Myocyte (in vitro differentiated cells): ENCODE results near the gene TYMS. TPM values are rescaled to one million over a fixed set of nuclear protein-coding genes. Genes with fewer than 3 reads are reported as not detected.
"Not testable (repeated sequence)": the region's sequence is repeated elsewhere in the genome, so short reads cannot be mapped to it uniquely, and the experiment has no call there.

ENCODE experiments used
- DNase-seq: peaks from one replicate; pipeline ENCODE4 v3.0.0-alpha.2; 2012; ENCODE audit warnings: low read depth
- total RNA-seq: library from RNA; depleted of rRNA; stranded (reverse); fragments of >200 nt; gene quantifications from 2 replicates; pipeline ENCODE4 v1.2.3, GENCODE V29; 2014

The TYMS gene
- total RNA-seq, 1 donor from 2014 or later = 2.5 TPM

DNA sequence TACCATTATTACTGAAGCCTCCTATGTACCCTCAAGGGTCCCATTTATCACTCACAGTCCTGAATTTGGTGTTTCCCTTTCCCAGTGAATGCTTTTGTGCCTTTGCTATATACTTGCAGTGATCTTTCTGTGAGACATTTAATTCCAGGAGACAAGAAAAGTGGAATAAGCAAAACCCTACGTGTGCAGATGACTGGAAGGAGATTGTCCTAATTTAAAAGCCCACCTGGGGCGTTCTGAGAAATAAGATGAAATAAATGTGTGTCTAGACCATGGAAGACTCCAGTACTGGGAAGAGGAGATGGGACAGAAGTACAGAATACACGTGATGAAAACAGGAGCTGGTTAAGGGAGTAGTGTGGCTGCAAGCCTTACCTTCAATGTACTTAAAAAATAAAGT, 19.3 kb downstream of the TYMS start:
- DNase-seq = no peak

DNA sequence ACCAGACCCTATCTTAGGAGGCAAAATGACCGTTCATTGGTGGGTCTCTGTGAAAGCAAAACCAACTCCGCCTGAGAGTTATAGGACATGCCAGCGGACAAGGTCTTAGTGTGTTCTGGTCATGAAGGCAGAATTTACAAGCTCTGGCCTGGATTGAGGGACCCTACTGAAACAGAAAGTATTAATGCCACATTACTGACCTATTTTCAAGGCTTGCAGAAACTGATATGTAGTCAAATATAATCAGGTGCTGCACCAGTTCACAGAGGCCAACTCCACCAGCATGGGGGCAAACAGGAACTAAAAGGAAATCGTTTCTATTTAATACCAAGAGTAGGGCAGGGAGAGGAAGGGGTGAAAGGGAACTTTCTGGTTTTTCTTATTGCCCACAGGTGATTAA, 19.7 kb downstream of the TYMS start:
- no peak for DNase-seq

DNA sequence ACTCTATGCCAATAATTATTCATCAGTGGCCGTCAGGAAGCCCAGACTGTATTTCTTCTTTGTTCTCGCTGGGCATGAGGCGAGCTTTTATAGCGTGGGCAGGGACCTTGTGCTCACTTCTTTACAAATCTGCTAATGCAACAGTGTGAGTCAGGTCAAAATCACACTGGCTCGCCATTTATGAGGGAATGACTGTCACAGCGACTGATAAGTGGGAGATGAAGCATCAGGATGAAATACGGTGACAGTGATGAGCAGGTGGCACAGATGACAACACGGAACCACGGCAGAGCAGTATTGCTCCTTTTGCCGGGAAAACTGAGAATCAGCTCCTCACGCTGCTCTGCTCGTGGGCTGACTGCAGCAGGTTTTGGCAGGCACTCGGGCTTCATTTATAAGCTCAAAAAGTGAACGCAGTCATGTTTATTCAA, 20.5 kb downstream of the TYMS start:
- no peak for DNase-seq

DNA sequence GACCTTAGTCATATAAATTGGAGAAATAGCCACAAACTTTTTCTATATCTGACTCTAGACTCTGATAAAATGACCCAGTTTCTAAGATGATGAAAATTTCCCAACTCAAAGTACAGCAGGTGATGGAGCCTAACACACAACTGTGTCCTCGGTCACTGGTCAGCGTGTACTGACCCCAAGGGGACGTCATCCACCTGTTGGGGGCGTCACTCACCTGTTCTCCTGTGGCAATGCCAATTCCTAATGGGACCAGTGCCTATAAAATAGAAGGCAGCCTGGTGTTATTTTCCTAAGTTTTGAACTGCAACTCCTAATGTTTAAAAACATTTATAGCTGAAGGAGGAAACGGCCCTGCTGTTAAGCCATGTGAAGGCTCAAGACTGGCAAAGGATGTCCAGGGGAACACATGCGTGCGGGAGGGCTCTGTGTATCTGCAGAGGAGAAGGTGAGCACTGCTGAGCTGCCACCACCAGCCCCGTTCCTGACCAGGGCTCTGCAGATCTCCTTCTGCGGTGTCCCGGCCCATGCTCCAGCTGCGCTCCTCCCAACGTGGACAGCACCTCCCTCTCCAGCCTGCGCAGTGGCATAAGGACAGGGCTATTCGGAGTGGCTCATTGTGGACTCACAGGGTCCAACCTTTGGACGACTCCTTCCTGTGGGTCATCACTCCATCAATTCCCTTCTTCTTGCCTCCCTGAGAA, 21.2 kb downstream of the TYMS start:
- DNase-seq = no peak

DNA sequence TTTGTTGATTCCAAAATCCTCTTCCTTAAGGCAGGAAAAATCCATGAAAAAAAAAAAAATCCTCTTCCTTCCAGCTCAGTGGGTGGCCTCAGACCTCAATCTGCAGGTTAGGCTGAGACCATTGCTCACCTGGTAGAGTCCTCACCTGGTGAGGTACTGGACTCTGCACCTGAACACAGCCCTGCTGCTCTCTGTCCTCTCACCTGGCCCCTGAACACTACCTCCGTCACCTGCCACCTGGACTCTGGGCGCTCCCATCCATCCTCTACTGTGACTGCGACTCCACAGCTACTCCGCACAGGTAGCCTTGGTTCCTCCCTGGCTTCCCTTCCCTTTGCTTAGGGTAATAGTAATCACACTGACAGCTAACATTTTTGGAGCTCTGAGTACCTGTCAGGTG, 22.1 kb downstream of the TYMS start:
- DNase-seq = no peak

DNA sequence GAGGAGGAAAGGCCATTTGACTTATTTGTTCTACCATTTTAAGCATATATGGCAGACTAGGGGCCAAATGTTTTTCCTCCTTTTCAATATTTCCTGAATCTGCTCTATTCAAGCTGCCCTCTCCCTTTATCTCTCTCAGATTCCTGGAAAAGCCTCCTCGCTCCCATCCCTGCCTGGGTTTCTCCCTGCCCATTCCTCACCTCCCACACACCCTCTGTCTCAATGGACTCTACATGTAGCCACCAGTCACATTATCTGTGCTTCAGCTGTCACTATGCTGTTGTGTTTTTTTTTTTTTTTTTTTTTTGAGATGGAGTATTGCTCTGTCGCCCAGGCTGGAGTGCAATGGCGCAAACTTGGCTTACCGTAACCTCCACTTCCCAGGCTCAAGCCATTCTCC, 22.9 kb downstream of the TYMS start:
- DNase-seq = no peak

DNA sequence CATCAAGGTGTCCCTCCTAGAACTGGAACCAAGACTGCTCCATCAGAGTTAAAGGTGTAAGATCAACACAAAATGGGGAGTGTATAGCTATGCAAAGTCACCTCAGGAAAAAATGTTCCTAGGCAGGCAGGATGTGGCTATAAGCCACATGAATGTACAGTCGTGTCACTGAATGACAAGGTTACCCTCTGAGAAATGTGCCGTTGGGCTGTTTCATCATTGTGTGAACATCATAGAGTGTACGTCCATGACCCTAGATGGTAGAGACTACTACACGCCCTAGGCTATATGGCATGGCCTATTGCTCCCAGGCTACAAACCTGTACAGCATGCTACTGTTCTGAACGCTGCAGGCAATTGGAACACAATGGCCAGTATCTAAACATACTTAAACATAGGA, 24.5 kb downstream of the TYMS start:
- DNase-seq = no peak

DNA sequence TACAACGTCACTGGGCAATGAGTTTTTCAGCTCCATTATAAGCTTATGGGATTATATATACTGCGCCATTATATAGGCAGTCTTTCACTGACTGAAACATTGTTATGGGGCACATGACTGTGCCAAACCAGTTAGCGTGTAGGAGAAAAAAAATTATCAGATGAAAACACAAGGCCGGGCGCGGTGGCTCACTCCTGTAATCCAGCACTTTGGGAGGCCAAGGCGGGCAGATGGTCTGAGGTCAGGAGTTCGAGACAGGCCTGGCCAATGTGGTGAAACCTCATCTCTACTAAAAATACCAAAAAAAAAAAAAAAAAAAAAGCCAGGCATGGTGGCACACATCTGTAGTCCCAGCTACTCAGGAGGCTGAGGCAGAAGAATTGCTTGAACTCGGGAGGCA, 25.0 kb downstream of the TYMS start:
- DNase-seq = not testable (repeated sequence)

DNA sequence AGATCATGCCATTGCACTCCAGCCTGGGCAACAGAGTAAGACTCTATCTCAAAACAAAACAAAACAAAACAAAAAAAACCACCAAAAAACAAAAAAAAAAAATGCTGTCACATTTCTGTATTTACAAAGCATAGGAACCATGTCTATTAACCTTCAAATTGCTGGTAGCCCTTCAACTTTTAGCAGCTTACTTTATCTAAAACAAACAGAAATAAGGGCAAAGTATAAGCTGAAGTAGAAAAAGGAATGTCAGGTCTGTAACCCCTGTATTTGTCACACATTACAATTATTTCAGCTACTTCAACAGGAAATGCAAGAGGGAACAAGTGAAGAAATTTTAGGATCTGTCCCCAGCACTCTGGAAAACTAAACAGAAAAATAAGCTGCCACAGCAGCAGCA, 25.4 kb downstream of the TYMS start:
- no peak for DNase-seq

DNA sequence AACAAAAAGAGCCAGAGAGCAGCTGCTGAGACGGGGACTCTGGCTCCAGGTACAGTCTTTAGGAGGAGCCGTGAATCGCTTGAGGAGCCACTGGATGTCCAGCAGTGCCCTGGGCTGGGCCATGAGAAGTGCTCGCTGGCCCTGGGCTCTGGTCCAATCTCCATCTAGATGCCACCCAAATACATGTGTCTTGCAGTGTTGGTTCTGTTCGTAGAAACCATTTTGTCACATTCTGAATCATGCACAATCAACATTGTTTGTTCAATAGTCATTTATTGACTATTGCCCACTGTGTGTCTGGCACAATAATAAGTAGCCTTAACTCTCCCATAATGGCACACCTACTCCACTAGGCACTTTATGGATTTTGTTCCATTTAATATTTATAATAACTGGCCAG, 26.1 kb downstream of the TYMS start:
- DNase-seq = no peak

DNA sequence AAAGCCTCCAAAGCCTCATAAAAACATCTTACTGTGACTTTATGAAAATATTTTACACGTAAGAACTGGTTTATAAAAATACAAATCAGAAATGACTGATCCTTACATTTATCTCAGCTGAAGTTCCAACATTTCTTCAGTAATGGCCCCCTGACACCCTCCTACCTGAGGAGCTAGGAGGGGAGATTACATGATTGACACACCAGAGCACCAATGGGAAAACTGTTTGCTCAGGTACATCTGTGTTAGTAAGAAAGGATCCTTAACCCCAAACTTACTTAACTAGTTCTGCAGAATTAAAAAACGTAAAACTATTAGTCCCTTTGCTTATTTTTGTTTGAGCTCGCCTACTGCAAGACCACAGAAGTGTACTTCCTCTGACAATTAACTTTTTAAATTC, 28.0 kb downstream of the TYMS start:
- no peak for DNase-seq

DNA sequence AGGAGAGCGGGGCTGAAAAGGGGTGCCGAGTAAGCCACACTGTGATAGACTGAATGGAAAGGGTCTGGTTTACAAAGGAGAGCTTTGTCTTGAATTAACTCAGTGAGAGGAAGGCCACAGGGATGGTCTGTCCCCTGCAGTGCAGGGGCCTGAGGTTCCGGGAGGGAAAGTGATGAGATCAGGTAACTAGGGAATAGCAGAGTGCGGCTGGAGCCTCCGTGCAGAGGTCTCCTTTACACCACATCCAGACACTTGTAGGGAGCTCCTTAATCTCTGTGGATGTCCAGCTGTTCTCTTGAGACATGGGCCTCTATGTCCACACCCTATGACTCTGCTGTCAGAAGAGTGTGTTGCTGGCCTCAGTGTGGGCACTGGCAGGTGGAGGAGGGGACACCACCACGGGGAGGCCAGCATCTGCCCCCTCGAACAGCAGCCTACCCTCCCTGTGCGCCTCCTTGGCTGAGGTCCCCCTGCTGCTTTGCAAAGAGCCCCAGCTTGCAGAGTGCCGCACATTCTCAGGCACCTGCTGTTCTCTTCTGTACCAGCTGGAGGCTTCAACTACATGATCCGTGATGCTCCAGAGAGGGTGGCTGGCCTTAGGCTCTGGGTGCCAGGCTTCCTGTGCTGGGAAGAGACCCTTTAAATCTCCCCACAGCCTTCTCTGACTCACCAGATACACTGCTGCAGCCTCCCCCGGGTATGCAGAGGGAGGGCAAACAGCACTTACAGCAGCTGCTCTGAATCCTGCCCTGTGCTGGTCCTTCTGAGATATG, 29.1 kb downstream of the TYMS start:
- peak; percentile 74 for DNase-seq

DNA sequence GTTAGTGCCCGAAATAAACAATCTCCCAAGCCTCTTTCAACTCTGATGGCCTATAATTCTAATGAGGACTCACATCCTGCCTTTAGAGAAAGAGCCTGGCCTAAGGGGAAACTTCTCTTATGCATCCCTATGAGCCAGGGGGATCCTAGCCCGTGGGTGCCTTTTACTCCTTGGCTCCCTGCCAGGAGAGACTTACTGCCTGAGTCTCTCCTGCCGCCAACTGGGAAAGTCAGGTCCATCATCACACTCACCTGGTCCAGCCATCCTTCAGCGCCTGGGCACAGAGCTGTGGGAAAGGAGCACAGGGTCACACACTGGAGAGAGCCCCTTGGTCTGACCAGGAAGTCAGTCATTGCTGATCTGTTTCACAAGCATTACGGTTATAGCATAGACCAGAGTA, 30.9 kb downstream of the TYMS start:
- no peak for DNase-seq

DNA sequence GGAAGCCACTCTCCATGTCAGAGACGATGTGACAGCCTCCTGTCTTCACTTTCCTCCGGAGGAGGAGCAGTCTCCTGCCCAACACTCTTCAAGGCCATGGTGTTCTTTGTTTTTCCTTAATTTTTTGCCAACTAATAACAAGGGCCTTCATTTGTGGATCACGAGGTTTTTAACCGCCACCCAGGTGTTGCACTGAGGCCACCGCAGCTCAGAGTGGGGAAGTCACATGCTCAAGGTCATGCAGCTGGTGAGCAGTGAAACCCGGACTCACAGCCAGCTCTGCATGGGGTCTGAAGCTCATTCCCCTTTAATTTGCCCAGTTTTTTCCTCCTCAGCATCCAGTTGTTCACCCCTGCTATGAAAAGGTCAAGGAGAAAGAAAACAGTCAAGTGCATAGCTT, 35.4 kb downstream of the TYMS start:
- no peak for DNase-seq

DNA sequence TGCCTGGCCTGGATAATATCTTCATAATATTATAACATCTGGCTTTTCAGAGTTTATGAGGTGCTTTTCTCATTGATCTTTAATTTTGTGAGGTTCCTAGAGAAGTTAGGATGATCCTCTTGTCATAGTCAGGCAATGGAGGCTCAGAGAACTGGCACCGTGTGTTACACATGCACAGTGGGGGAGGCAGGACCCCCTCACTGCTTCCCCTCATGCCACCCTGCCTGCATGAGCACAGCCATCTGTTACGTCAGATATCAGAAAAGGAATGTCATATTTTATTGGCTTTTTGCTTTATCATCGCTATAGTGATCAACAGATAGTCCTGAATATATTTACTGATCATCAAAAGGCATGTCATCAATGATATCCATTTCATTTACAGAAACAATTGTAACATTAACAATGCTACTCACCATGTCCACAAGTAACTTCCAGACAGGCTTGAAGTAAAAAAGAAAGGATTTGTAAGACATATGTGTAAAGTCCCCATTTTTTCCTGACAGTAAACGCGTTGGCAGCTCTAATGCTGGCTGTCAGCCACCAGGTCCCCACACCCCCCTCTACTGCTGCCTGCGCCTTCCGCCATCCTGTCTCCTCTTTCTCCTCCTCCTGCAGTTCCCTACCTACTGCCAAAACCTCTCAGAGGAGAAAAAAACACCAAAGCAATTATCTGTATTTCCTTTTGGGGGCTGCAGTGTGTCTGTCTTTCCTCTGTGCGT, 36.2 kb downstream of the TYMS start:
- no peak for DNase-seq

DNA sequence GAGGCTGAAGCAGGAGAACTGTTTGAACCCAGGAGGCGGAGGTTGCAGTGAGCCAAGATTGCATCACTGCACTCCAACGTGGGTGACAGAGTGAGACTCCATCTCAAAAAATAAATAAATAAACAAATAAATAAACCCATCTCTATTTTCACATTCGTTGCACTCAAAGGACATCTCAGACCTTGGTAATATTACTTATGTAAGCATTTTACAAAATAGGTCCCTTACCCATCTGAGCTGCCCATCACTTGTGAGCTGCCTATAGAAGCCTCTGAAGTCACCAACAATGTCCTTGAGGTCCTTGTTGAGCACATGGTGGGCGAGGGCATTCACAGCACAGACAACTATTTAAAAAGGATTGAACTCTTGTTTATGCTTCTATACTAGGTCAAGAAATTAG, 39.6 kb downstream of the TYMS start:
- no peak for DNase-seq

DNA sequence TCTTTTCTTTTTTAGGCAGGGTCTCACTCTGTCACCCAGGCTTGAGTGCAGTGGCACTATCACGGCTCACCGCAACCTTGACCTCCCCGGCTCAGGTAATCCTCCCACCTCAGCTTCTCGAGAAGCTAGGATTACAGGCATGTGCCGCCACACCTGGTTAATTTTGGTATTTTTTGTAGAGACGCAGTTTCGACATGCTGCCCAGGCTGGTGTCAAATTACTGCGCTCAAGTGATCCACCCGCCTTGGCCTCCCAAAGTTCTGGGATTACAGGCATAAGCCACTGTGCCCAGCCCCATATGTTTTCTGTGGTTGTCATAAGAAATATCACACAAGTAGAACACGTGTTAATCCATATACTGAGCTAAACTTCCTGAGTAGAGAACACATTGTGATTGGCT, 40.3 kb downstream of the TYMS start:
- no peak for DNase-seq

DNA sequence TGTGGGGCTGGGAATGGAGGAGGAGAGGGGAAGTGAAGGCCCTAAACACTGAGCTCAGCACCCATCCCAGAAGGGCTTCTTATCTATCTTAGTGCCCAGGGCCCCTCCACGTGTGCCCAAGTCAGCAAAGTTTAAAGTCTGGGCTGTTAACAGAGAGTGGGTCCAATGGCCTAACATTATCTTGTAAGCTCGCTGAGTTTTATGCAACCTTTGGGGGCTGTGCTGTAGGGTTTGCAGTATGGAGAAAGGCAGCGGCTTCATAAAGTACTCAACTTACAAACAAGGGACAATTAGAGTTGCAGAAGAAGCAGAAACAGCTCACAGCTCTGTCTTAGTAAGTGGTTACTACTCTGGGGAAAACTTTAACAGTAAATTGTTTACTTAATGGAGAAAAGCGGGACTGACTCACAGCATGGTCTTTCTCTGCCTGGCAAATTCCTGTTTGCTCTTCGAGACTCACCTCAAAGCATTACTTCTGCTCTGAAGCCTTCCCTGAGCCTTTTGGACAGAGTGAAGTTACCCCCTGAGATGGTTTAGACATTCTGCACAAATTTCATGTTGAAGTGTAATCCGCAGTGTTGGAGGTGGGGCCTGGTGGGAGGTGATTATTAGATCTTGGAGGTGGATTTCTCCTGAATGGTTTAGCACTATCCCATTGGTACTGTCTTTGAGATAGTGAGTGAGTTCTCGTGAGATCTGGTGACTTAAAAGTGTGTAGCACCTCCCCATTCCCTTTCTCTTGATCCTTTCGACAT, 45.9 kb downstream of the TYMS start:
- DNase-seq = no peak

DNA sequence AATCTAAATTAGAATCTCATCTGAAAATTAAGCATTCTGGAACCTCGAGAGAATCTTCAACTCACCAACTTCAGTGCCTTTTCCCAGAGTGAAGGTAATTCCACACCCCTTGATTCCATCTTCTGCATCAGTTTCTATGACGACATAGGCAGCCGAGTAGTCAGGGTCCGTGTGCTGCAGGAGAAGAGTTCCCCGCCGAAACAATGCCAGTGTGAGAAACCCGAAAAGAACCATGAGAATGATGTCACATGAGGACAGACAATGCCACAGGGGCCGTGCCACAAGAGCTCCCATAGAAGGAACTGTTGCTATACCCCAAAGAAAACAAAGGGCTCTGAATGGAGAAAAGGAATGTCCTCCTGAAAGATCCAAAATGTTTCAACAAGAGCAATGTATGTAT, 49.0 kb downstream of the TYMS start:
- DNase-seq = no peak

DNA sequence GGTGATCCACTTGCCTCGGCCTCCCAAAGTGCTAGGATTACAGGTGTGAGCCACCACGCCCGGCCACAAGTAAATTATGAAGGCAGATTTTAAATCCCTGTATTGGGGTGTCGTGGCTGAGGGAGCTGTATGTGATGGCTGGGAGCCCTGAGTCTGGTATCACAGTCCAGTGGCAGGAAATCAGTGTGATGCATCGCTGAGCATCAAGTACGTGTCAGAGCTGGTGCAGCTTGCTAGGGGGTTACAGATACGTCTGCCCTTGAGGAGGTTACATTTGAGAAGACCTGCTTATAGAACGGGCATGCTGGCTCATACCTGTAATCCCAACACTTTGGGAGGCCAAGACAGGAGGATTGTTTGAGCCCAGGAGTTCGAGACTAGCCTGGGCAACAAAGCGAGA, 50.6 kb downstream of the TYMS start:
- DNase-seq = no peak

DNA sequence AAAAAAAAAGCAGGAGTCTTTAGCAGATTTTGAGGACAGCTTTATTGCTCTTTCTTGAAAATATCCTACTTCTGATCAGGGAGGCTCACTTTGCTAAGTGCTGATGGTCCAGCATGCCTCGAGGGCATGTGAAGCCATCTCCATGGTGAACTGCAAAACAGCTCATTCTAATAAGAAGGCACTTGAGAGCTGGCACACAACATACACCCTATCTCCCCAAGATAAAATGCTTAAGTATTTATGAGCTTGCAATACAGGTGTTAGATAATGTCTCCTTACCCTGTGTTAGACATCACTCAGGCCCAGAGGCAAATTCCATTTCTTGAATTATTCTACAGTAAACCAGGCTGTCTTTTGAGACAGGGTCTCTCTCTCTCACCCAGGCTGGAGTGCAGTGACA, 52.3 kb downstream of the TYMS start:
- no peak for DNase-seq
